GM12878 (cell line): ENCODE data around the gene PTPRF. TPM values are rescaled to one million over a fixed set of nuclear protein-coding genes. Genes with fewer than 3 reads are reported as not detected.

Experiments used
- ATAC-seq: fragments of 200-7000 bp; cut with Tn5 transposase; 3 replicates; pipeline ENCODE4 v1.9.1; 2020; ENCODE audit warnings: mild to moderate bottlenecking, moderate library complexity
- BruUV-seq: library from RNA; stranded (reverse); fragments of 400-500 nt; replicated peaks from 2 replicates; lab custom pipeline; 2021; lab: Mats Ljungman, UMichigan
- CTCF ChIA-PET: fragments of 300-600 bp; sonication (Branson Sonifier 250); formaldehyde crosslinking; extraction: SDS; loops from one replicate; lab custom pipeline; 2021; ENCODE audit warnings: inconsistent platforms; lab: Yijun Ruan, JAX
- POLR2A ChIA-PET: fragments of 350-600 bp; formaldehyde crosslinking; extraction: SDS; loops from one replicate; lab custom pipeline; 2021; ENCODE audit warnings: inconsistent platforms; lab: Charles Lee
- RAD21 ChIA-PET: fragments of 300-600 bp; sonication (Branson Sonifier 250); formaldehyde crosslinking; loops from one replicate; lab custom pipeline; 2023; ENCODE audit warnings: antibody characterized with exemption; ENCODE audit not compliant: unreplicated experiment; lab: Charles Lee
- SMC1A ChIA-PET: fragments of 300-600 bp; sonication (Branson Sonifier 250); formaldehyde crosslinking; loops from one replicate; lab custom pipeline; 2023; ENCODE audit not compliant: unreplicated experiment, uncharacterized antibody; lab: Charles Lee
- DNase-seq: peaks from one replicate; pipeline ENCODE4 v3.0.0-alpha.2; 2011; ENCODE audit warnings: low read depth, low spot score
- FAIRE-seq: peaks from 3 replicates; lab custom pipeline; 2011; peaks lifted over from hg19 to GRCh38; lab: Jason Lieb, UNC
- H2AFZ ChIP-seq: 2 replicates; pipeline ENCODE4 v1.6.0; 2011; ENCODE audit warnings: low read depth, low read length, control low read depth; ENCODE audit not compliant: control insufficient read depth
- H3K27ac ChIP-seq: 2 replicates; pipeline ENCODE4 v1.5.1; 2011; ENCODE audit warnings: control low read depth; ENCODE audit not compliant: control insufficient read depth, insufficient read depth
- H3K27me3 ChIP-seq, 2 experiments: replicated peaks in 1 of 2; 2 replicates each; pipeline versions ENCODE4 v1.6.0 to v1.6.1; 2011; ENCODE audit warnings: low read length in 1 of 2; ENCODE audit not compliant: control insufficient read depth in 2 of 2, insufficient read depth in 2 of 2
- H3K36me3 ChIP-seq, 2 experiments: 2 replicates each; pipeline ENCODE4 v1.5.1; 2011; ENCODE audit warnings: low read length in 1 of 2; ENCODE audit not compliant: control insufficient read depth in 2 of 2, insufficient read depth in 2 of 2
- H3K4me1 ChIP-seq: 2 replicates; pipeline ENCODE4 v1.6.1; 2011; ENCODE audit warnings: mild to moderate bottlenecking, low read length, moderate library complexity, mixed read lengths; ENCODE audit not compliant: control insufficient read depth, insufficient read depth
- H3K4me2 ChIP-seq: 2 replicates; pipeline ENCODE4 v1.6.0; 2011; ENCODE audit warnings: control low read depth; ENCODE audit not compliant: control insufficient read depth, insufficient read depth
- H3K4me3 ChIP-seq: fragments of 200-600 bp; sonication (generic); 2 replicates; pipeline ENCODE4 v1.5.1; 2016
- H3K79me2 ChIP-seq: 2 replicates; pipeline ENCODE4 v1.6.0; 2011; ENCODE audit warnings: low read length; ENCODE audit not compliant: control insufficient read depth, insufficient read depth
- H3K9ac ChIP-seq: 2 replicates; pipeline ENCODE4 v1.8.0; 2011; ENCODE audit warnings: low read length, control low read depth, mixed read lengths; ENCODE audit not compliant: control insufficient read depth, insufficient read depth
- H3K9me3 ChIP-seq: replicated peaks from 3 replicates; pipeline ENCODE4 v1.5.1; 2011; ENCODE audit warnings: mild to moderate bottlenecking, low read length; ENCODE audit not compliant: control insufficient read depth, insufficient read depth
- H4K20me1 ChIP-seq: 2 replicates; pipeline ENCODE4 v1.6.0; 2011; ENCODE audit not compliant: control insufficient read depth, insufficient read depth
- BHLHE40 ChIP-seq, 2 experiments: fragments of 450-650 bp in 1 of 2; IDR thresholded peaks; 2 replicates each; pipeline ENCODE4 v1.6.1; 2011 to 2017; ENCODE audit warnings: low read depth in 2 of 2, borderline replicate concordance in 1 of 2, improper control_type of control experiment in 1 of 2, low read length in 1 of 2, mild to moderate bottlenecking in 1 of 2
- CBX5 ChIP-seq: sonication (generic); IDR thresholded peaks from 2 replicates; pipeline ENCODE4 v1.6.1; 2016; ENCODE audit warnings: low read depth, moderate library complexity, mild to moderate bottlenecking, inconsistent platforms
- ELK1 ChIP-seq: IDR thresholded peaks from 2 replicates; pipeline ENCODE4 v1.6.1; 2012; ENCODE audit warnings: low read depth, low read length, improper control_type of control experiment
- IKZF1 ChIP-seq: fragments of 450-650 bp; conservative IDR thresholded peaks from 2 replicates; pipeline ENCODE4 v1.6.1; 2017; ENCODE audit warnings: antibody characterized with exemption, mild to moderate bottlenecking
- IRF5 ChIP-seq: fragments of 450-650 bp; IDR thresholded peaks from 2 replicates; pipeline ENCODE4 v1.6.1; 2017; ENCODE audit warnings: borderline replicate concordance
- NFYA ChIP-seq: IDR thresholded peaks from 2 replicates; pipeline ENCODE4 v1.6.1; 2011; ENCODE audit warnings: low read depth, mild to moderate bottlenecking, low read length, improper control_type of control experiment, borderline replicate concordance
- NKRF ChIP-seq: fragments of 450-650 bp; conservative IDR thresholded peaks from 2 replicates; pipeline ENCODE4 v1.6.1; 2017; ENCODE audit warnings: mild to moderate bottlenecking, moderate library complexity
- POLR2AphosphoS2 ChIP-seq: IDR thresholded peaks from 2 replicates; pipeline ENCODE4 v1.6.1; 2011; ENCODE audit warnings: low read depth, mild to moderate bottlenecking, low read length, improper control_type of control experiment, moderate library complexity
- USF2 ChIP-seq: IDR thresholded peaks from 2 replicates; pipeline ENCODE4 v1.6.1; 2011; ENCODE audit warnings: low read depth, low read length, improper control_type of control experiment, borderline replicate concordance
- YBX1 ChIP-seq: fragments of 450-650 bp; IDR thresholded peaks from 2 replicates; pipeline ENCODE4 v1.6.1; 2016; ENCODE audit warnings: antibody characterized with exemption
- WGBS: methylation state at CpG from one replicate; pipeline ENCODE4 v1.1.6; 2016; ENCODE audit warnings: low lambda C conversion rate; ENCODE audit not compliant: insufficient replicate concordance, insufficient coverage; ENCODE audit errors: missing lambda C conversion rate; 5-methylcytosine and 5-hydroxymethylcytosine counted together
- in situ Hi-C: fragments of 300-500 bp; cut with MboI; formaldehyde crosslinking; loops from 9 replicates; pipeline ENCODE4 v1.14.3; 2018; ENCODE audit warnings: mixed read lengths
- intact Hi-C: fragments of 100-400 bp; cut with micrococcal nuclease; formaldehyde crosslinking; loops from one replicate; pipeline ENCODE4 v1.14.2; 2022; ENCODE audit not compliant: unreplicated experiment
- polyA plus RNA-seq, 11 experiments: library from polyadenylated mRNA; depleted of rRNA in 4 of 11; unstranded in 6 of 11; stranded (reverse) in 5 of 11; fragments of >200 nt; fragmentation: Nextera tagmentation in 4 of 11; fragmentation: Illumina TruSeq in 1 of 11; extraction: Ambion mirVana in 4 of 11; extraction: Trizol in 1 of 11; gene quantifications; 1 replicate in 1 of 11; 2 replicates in 10 of 11; pipeline versions ENCODE4 v1.2.1 to v1.2.3, GENCODE V29; 2011 to 2016; ENCODE audit warnings: inconsistent platforms in 2 of 11, missing spikeins in 2 of 11, low read depth in 1 of 11
- total RNA-seq, 4 experiments: library from RNA; depleted of rRNA in 3 of 4; stranded (reverse); fragments of >200 nt in 3 of 4; fragmentation: Illumina TruSeq in 1 of 4; extraction: Trizol in 1 of 4; gene quantifications; 2 replicates each; pipeline versions ENCODE4 v1.2.1 to v1.2.3, GENCODE V29; 2013 to 2021
- TF ChIP-seq, protein P1 (sequence below): fragments of 450-650 bp; formaldehyde crosslinking; IDR thresholded peaks from 2 replicates; pipeline ENCODE4 v1.4.0; 2020; ENCODE audit warnings: mild to moderate bottlenecking, moderate library complexity
- TF ChIP-seq, protein P2 (sequence below): fragments of 450-650 bp; IDR thresholded peaks from 2 replicates; pipeline ENCODE4 v1.6.1; 2018; ENCODE audit warnings: borderline replicate concordance, mild to moderate bottlenecking; ENCODE audit not compliant: partially characterized antibody

PTPRF gene
- total and polyA plus RNA-seq, 10 of the 15 experiments (the other 5 are each of a cell fraction or from before 2014, with no cell fraction given), result 0.04 to 2.6 (median 0.32) TPM

GRCh38 chr1:43597028-43597427 is 66.3 kb downstream of the PTPRF start:
- CTCF ChIA-PET, result no interaction called here
- TF ChIP-seq, protein P1, sequence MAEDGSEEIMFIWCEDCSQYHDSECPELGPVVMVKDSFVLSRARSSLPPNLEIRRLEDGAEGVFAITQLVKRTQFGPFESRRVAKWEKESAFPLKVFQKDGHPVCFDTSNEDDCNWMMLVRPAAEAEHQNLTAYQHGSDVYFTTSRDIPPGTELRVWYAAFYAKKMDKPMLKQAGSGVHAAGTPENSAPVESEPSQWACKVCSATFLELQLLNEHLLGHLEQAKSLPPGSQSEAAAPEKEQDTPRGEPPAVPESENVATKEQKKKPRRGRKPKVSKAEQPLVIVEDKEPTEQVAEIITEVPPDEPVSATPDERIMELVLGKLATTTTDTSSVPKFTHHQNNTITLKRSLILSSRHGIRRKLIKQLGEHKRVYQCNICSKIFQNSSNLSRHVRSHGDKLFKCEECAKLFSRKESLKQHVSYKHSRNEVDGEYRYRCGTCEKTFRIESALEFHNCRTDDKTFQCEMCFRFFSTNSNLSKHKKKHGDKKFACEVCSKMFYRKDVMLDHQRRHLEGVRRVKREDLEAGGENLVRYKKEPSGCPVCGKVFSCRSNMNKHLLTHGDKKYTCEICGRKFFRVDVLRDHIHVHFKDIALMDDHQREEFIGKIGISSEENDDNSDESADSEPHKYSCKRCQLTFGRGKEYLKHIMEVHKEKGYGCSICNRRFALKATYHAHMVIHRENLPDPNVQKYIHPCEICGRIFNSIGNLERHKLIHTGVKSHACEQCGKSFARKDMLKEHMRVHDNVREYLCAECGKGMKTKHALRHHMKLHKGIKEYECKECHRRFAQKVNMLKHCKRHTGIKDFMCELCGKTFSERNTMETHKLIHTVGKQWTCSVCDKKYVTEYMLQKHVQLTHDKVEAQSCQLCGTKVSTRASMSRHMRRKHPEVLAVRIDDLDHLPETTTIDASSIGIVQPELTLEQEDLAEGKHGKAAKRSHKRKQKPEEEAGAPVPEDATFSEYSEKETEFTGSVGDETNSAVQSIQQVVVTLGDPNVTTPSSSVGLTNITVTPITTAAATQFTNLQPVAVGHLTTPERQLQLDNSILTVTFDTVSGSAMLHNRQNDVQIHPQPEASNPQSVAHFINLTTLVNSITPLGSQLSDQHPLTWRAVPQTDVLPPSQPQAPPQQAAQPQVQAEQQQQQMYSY (CRISPR knock-in tag), result no peak
- TF ChIP-seq IRF5 (no peak), CBX5 (no peak), ELK1 (no peak), BHLHE40 (IDR thresholded peaks at IDR 0.05; ENCODE audit: borderline replicate concordance in 1 of 2, low read depth in 2 of 2, low read length in 1 of 2) (no peak), POLR2AphosphoS2 (no peak), NKRF (no peak), IKZF1 (no peak), YBX1 (no peak), USF2 (no peak), NFYA (no peak)
- TF ChIP-seq, protein P2, sequence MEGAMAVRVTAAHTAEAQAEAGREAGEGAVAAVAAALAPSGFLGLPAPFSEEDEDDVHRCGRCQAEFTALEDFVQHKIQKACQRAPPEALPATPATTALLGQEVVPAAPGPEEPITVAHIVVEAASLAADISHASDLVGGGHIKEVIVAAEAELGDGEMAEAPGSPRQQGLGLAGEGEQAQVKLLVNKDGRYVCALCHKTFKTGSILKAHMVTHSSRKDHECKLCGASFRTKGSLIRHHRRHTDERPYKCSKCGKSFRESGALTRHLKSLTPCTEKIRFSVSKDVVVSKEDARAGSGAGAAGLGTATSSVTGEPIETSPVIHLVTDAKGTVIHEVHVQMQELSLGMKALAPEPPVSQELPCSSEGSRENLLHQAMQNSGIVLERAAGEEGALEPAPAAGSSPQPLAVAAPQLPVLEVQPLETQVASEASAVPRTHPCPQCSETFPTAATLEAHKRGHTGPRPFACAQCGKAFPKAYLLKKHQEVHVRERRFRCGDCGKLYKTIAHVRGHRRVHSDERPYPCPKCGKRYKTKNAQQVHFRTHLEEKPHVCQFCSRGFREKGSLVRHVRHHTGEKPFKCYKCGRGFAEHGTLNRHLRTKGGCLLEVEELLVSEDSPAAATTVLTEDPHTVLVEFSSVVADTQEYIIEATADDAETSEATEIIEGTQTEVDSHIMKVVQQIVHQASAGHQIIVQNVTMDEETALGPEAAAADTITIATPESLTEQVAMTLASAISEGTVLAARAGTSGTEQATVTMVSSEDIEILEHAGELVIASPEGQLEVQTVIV, result no peak

More at GRCh38 chr1:43597028-43597427, 66.3 kb downstream of the PTPRF start:
- WGBS, result 28% methylated on average over 5 of the region's 5 CpGs
- no TSS peak for BruUV-seq
- Histone ChIP-seq H3K27ac (no peak overlapping the region), H3K9ac (no peak overlapping the region), H3K36me3 (no peaks in the 10 kb centered on the region), H3K4me3 (no peak overlapping the region), H3K79me2 (no peaks in the 10 kb centered on the region), H2AFZ (no peak overlapping the region), H3K27me3 (no peaks in the 10 kb centered on the region; a peak in 1 of 4 replicates), H3K9me3 (no peaks in the 10 kb centered on the region), H3K4me1 (no peaks in the 10 kb centered on the region), H3K4me2 (no peak overlapping the region), H4K20me1 (no peaks in the 10 kb centered on the region)
- intact Hi-C loops (no loop called here), in situ Hi-C loops (no loop called here)
- ChIA-PET SMC1A (no interaction called here), POLR2A (no interaction called here), RAD21 (no interaction called here)
- DNase-seq (no peak), FAIRE-seq (no peak), ATAC-seq (no peak)
